HCT116 (cell line): ENCODE data around the gene IMMP2L. TPM values are rescaled to one million over a fixed set of nuclear protein-coding genes. Genes with fewer than 3 reads are reported as not detected.

ENCODE experiments used
- ATAC-seq: fragments of 200-7000 bp; cut with Tn5 transposase; 2 replicates; pipeline ENCODE4 v1.9.1; 2020; ENCODE audit warnings: mild to moderate bottlenecking, moderate library complexity
- BruUV-seq: library from RNA; stranded (reverse); fragments of 400-500 nt; replicated peaks from 2 replicates; lab custom pipeline; 2021; lab: Mats Ljungman, UMichigan
- CTCF ChIA-PET: fragments of 300-600 bp; sonication (Branson Sonifier 250); formaldehyde crosslinking; loops from one replicate; lab custom pipeline; 2021; ENCODE audit warnings: antibody characterized with exemption; lab: Charles Lee
- POLR2A ChIA-PET: fragments of 300-600, 350-600 bp; sonication (Branson Sonifier 250); formaldehyde crosslinking; loops from one replicate; lab custom pipeline; 2021; ENCODE audit warnings: antibody characterized with exemption; lab: Charles Lee
- RAD21 ChIA-PET, 2 experiments: fragments of 300-600 bp; sonication (Branson Sonifier 250); formaldehyde crosslinking; loops; one replicate each; lab custom pipeline; 2023; ENCODE audit warnings: low total read pairs in 2 of 2; ENCODE audit not compliant: uncharacterized antibody in 2 of 2, unreplicated experiment in 2 of 2, low non-redundant PET in 1 of 2; lab: Charles Lee
- DNase-seq: peaks from one replicate; pipeline ENCODE4 v3.0.0-alpha.2; 2010; ENCODE audit warnings: low read depth, low spot score
- H2AFZ ChIP-seq: fragments of 200-600 bp; shearing (Covaris generic), sonication (generic); 2 replicates; pipeline ENCODE4 v1.6.1; 2017; ENCODE audit warnings: low read depth, mixed run types, mixed read lengths, antibody characterized with exemption, low read length; ENCODE audit not compliant: poor library complexity, severe bottlenecking
- H3K27ac ChIP-seq: 2 replicates; pipeline ENCODE4 v1.5.1; 2012; ENCODE audit warnings: low read depth, low read length
- H3K27me3 ChIP-seq: fragments of 200-600 bp; sonication (generic); 2 replicates; pipeline ENCODE4 v1.6.1; 2016; ENCODE audit warnings: mixed run types, low read length, mixed read lengths; ENCODE audit not compliant: insufficient read depth
- H3K36me3 ChIP-seq, 2 experiments: fragments of 200-500 bp in 1 of 2; fragments of 200-600 bp in 1 of 2; sonication (Bioruptor generic) in 1 of 2; sonication (generic) in 1 of 2; 2 replicates each; pipeline versions ENCODE4 v1.5.1 to v1.6.1; 2014 to 2016; ENCODE audit warnings: low read length in 2 of 2, inconsistent platforms in 1 of 2, mixed read lengths in 1 of 2, mixed run types in 1 of 2; ENCODE audit not compliant: insufficient read depth in 2 of 2, control insufficient read depth in 1 of 2
- H3K4me1 ChIP-seq, 2 experiments: fragments of 200-600 bp in 1 of 2; sonication (generic) in 1 of 2; 2 replicates each; pipeline versions ENCODE4 v1.5.1 to v1.6.1; 2012 to 2017; ENCODE audit warnings: low read length in 2 of 2, inconsistent platforms in 1 of 2, mild to moderate bottlenecking in 1 of 2, mixed read lengths in 1 of 2, mixed run types in 1 of 2, moderate library complexity in 1 of 2; ENCODE audit not compliant: insufficient read depth in 2 of 2, control insufficient read depth in 1 of 2
- H3K4me2 ChIP-seq: fragments of 200-600 bp; sonication (generic); 2 replicates; pipeline ENCODE4 v1.6.1; 2017; ENCODE audit warnings: mixed run types, low read length, mixed read lengths
- H3K4me3 ChIP-seq, 2 experiments: fragments of 200-600 bp in 1 of 2; sonication (generic) in 1 of 2; replicated peaks in 1 of 2; 2 replicates each; pipeline ENCODE4 v1.5.1; 2011 to 2016; ENCODE audit warnings: low read length in 2 of 2, control low read depth in 1 of 2, low read depth in 1 of 2, mild to moderate bottlenecking in 1 of 2, mixed read lengths in 1 of 2, mixed run types in 1 of 2
- H3K79me2 ChIP-seq: fragments of 200-600 bp; sonication (generic); 2 replicates; pipeline ENCODE4 v1.6.1; 2017; ENCODE audit warnings: mild to moderate bottlenecking, mixed run types, low read length, moderate library complexity, mixed read lengths; ENCODE audit not compliant: insufficient read depth
- H3K9ac ChIP-seq: fragments of 200-600 bp; sonication (generic); 2 replicates; pipeline ENCODE4 v1.6.1; 2016; ENCODE audit warnings: low read length, mixed read lengths
- H3K9me2 ChIP-seq: fragments of 200-600 bp; sonication (generic), shearing (Covaris generic); 2 replicates; pipeline ENCODE4 v1.6.1; 2017; ENCODE audit warnings: mixed run types, mild to moderate bottlenecking, moderate library complexity; ENCODE audit not compliant: insufficient read depth
- H3K9me3 ChIP-seq, 2 experiments: fragments of 200-500 bp in 1 of 2; fragments of 200-600 bp in 1 of 2; sonication (Bioruptor generic) in 1 of 2; sonication (generic) in 1 of 2; 2 replicates each; pipeline ENCODE4 v1.6.1; 2014 to 2017; ENCODE audit warnings: low read length in 2 of 2, mixed read lengths in 2 of 2, inconsistent platforms in 1 of 2, low read depth in 1 of 2, mild to moderate bottlenecking in 1 of 2, mixed run types in 1 of 2, moderate library complexity in 1 of 2; ENCODE audit not compliant: control insufficient read depth in 1 of 2, insufficient read depth in 1 of 2
- H4K20me1 ChIP-seq: fragments of 200-600 bp; sonication (generic), shearing (Covaris generic); 2 replicates; pipeline ENCODE4 v1.6.1; 2017; ENCODE audit warnings: mixed run types, mild to moderate bottlenecking, moderate library complexity; ENCODE audit not compliant: insufficient read depth
- CTCF ChIP-seq, 3 experiments: fragments of 200-600 bp in 1 of 3; sonication (generic) in 1 of 3; IDR thresholded peaks in 2 of 3; conservative IDR thresholded peaks in 1 of 3; 2 replicates each; pipeline ENCODE4 v1.5.1; 2012 to 2017; ENCODE audit warnings: low read depth in 2 of 3, low read length in 2 of 3, antibody characterized with exemption in 1 of 3, borderline replicate concordance in 1 of 3, control low read depth in 1 of 3, mild to moderate bottlenecking in 1 of 3, mixed read lengths in 1 of 3, mixed run types in 1 of 3, moderate library complexity in 1 of 3; ENCODE audit not compliant: insufficient read depth in 1 of 3
- EZH2phosphoT487 ChIP-seq: fragments of 200-600 bp; IDR thresholded peaks from 2 replicates; pipeline ENCODE4 v1.6.1; 2018; ENCODE audit warnings: antibody characterized with exemption, borderline replicate concordance
- JUND ChIP-seq: IDR thresholded peaks from 2 replicates; pipeline ENCODE4 v1.6.1; 2012
- POLR2AphosphoS5 ChIP-seq: IDR thresholded peaks from 2 replicates; pipeline ENCODE4 v1.6.1; 2011; ENCODE audit warnings: mild to moderate bottlenecking, low read depth, low read length, moderate library complexity
- SP1 ChIP-seq: IDR thresholded peaks from 2 replicates; pipeline ENCODE4 v1.6.1; 2012; ENCODE audit warnings: low read depth
- SRF ChIP-seq: IDR thresholded peaks from 2 replicates; pipeline ENCODE4 v1.6.1; 2012; ENCODE audit warnings: low read depth
- YY1 ChIP-seq: IDR thresholded peaks from 2 replicates; pipeline ENCODE4 v1.6.1; 2011; ENCODE audit warnings: low read length, low read depth, moderate library complexity, mild to moderate bottlenecking; ENCODE audit not compliant: insufficient replicate concordance; ENCODE audit errors: extremely low read depth
- ZBTB33 ChIP-seq: IDR thresholded peaks from 2 replicates; pipeline ENCODE4 v1.6.1; 2011; ENCODE audit warnings: mild to moderate bottlenecking, low read length, moderate library complexity; ENCODE audit not compliant: insufficient replicate concordance; ENCODE audit errors: extremely low read depth
- ZNF274 ChIP-seq: fragments of 200-500 bp; sonication (Bioruptor generic); IDR thresholded peaks from 2 replicates; pipeline ENCODE4 v1.6.1; 2014; ENCODE audit warnings: mild to moderate bottlenecking, low read depth, low read length, inconsistent platforms
- intact Hi-C: fragments of 100-400 bp; cut with micrococcal nuclease; formaldehyde crosslinking; loops from 2 replicates; pipeline ENCODE4 v1.10.0; 2022
- total RNA-seq: library from RNA; stranded (reverse); gene quantifications from one replicate; pipeline ENCODE4 v1.2.1, GENCODE V29; 2021; ENCODE audit not compliant: unreplicated experiment

The IMMP2L gene
- total RNA-seq, 1 experiment from 2014 or later: 21.1 TPM

- no TSS peak for BruUV-seq
- no peaks in the 10 kb centered on the region for H3K27me3 ChIP-seq
- no peaks in the 10 kb centered on the region for H3K9me3 ChIP-seq
- H3K4me2 ChIP-seq: no peak overlapping the region
- H3K9me2 ChIP-seq: no peaks in the 10 kb centered on the region
- H3K9ac ChIP-seq: no peak overlapping the region
- ATAC-seq (no peak), DNase-seq (no peak)
- peaks cover 0 to 9% of the 10 kb centered on the region in 2 experiments; a peak in 2 of 4 replicates for H3K4me1 ChIP-seq
- ChIA-PET CTCF (no interaction called here), POLR2A (no interaction called here), RAD21 (no interaction called here)
- TF ChIP-seq JUND: no peak
- no peak for TF ChIP-seq SP1
- no peak for TF ChIP-seq SRF
- TF ChIP-seq CTCF (IDR thresholded peaks at IDR 0.05 in 2 of 3, conservative IDR thresholded peaks at IDR 0.05 in 1 of 3; ENCODE audit: borderline replicate concordance in 1 of 3, insufficient read depth in 1 of 3, low read depth in 2 of 3, low read length in 2 of 3): no peak
- TF ChIP-seq ZBTB33: no peak
- TF ChIP-seq YY1: no peak
- TF ChIP-seq ZNF274: no peak
- no peak for TF ChIP-seq POLR2AphosphoS5
- no peak for TF ChIP-seq EZH2phosphoT487
- no peaks in the 10 kb centered on the region for H3K36me3 ChIP-seq
- intact Hi-C loops: no loop called here
- H2AFZ ChIP-seq: no peak overlapping the region
- no peak overlapping the region for H3K27ac ChIP-seq
- H3K4me3 ChIP-seq: no peak overlapping the region
- no peaks in the 10 kb centered on the region for H3K79me2 ChIP-seq
- H4K20me1 ChIP-seq: no peaks in the 10 kb centered on the region
Observed at GRCh38 chr7:111495173-111495810, 67.0 kb downstream of the IMMP2L start.
